Neural crest cell (in vitro differentiated cells): Measurements from ENCODE around the gene NTM. TPM values are rescaled to one million over a fixed set of nuclear protein-coding genes. Genes with fewer than 3 reads are reported as not detected.

ENCODE experiments used
- DNase-seq: peaks from one replicate; pipeline ENCODE4 v3.0.0; 2021; ENCODE audit warnings: low read depth, mixed read lengths, low spot score
- H3K27ac Mint-ChIP-seq: one replicate; pipeline ENCODE4 v1.8.0; 2021; ENCODE audit warnings: mild to moderate bottlenecking, mixed read lengths; ENCODE audit not compliant: unreplicated experiment
- H3K27me3 Mint-ChIP-seq: 2 replicates; pipeline ENCODE4 v1.8.0; 2021; ENCODE audit warnings: low read depth, mild to moderate bottlenecking, mixed read lengths
- H3K36me3 Mint-ChIP-seq: 2 replicates; pipeline ENCODE4 v1.8.0; 2021; ENCODE audit warnings: low read depth, mild to moderate bottlenecking, mixed read lengths
- H3K4me1 Mint-ChIP-seq: 2 replicates; pipeline ENCODE4 v1.8.0; 2021; ENCODE audit warnings: mixed read lengths
- H3K4me3 Mint-ChIP-seq: one replicate; pipeline ENCODE4 v1.8.0; 2021; ENCODE audit warnings: mild to moderate bottlenecking, mixed read lengths
- H3K9me3 Mint-ChIP-seq: 2 replicates; pipeline ENCODE4 v1.8.0; 2021; ENCODE audit warnings: mixed read lengths
- total RNA-seq: library from RNA; stranded (reverse); gene quantifications from 2 replicates; pipeline ENCODE4 v1.2.1, GENCODE V29; 2021
- TF ChIP-seq, protein P1 (sequence below): fragments of 200-600 bp; sonication (generic); conservative IDR thresholded peaks from 2 replicates; pipeline ENCODE4 v1.5.0; 2021; ENCODE audit warnings: antibody characterized with exemption, mild to moderate bottlenecking

The NTM gene
- total RNA-seq, 1 donor from 2014 or later, result 11.3 TPM

GRCh38 chr11:132043714-132044113 is 673.3 kb downstream of the NTM start:
- H3K27me3 Mint-ChIP-seq, result no peaks in the 10 kb centered on the region
- peaks cover 54% of the 10 kb centered on the region for H3K4me1 Mint-ChIP-seq
- TF ChIP-seq, protein P1, sequence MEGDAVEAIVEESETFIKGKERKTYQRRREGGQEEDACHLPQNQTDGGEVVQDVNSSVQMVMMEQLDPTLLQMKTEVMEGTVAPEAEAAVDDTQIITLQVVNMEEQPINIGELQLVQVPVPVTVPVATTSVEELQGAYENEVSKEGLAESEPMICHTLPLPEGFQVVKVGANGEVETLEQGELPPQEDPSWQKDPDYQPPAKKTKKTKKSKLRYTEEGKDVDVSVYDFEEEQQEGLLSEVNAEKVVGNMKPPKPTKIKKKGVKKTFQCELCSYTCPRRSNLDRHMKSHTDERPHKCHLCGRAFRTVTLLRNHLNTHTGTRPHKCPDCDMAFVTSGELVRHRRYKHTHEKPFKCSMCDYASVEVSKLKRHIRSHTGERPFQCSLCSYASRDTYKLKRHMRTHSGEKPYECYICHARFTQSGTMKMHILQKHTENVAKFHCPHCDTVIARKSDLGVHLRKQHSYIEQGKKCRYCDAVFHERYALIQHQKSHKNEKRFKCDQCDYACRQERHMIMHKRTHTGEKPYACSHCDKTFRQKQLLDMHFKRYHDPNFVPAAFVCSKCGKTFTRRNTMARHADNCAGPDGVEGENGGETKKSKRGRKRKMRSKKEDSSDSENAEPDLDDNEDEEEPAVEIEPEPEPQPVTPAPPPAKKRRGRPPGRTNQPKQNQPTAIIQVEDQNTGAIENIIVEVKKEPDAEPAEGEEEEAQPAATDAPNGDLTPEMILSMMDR, result no peak
- no peaks in the 10 kb centered on the region for H3K9me3 Mint-ChIP-seq
- no peaks in the 10 kb centered on the region for H3K36me3 Mint-ChIP-seq
- no peak overlapping the region for H3K4me3 Mint-ChIP-seq
- no peak overlapping the region for H3K27ac Mint-ChIP-seq
- DNase-seq, result no peak

DNA sequence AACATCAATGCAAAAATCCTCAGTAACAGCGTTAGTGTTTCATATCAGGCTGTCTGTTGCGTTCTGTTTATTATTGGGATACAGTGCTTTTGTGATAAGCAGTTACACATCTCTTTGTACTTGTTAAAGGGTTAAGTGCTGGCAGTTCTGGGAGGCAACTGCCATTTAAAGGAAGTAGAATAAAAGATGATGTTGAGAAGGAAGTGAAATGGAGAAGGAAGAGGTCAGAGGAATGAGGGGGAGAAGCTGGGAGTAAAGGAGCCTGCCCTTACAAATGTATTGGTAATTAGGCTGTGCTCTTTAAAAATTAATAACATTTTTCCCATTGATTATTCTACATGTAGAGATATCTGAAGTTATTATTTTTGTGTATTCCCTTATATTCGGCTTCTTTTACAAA is 674.7 kb downstream of the NTM start:
- Mint-ChIP-seq H3K36me3 (no peaks in the 10 kb centered on the region), H3K9me3 (no peaks in the 10 kb centered on the region), H3K27ac (no peak overlapping the region), H3K4me3 (no peak overlapping the region), H3K4me1 (peaks cover 57% of the 10 kb centered on the region), H3K27me3 (no peaks in the 10 kb centered on the region)
- no peak for DNase-seq
- TF ChIP-seq, protein P1, result no peak

DNA sequence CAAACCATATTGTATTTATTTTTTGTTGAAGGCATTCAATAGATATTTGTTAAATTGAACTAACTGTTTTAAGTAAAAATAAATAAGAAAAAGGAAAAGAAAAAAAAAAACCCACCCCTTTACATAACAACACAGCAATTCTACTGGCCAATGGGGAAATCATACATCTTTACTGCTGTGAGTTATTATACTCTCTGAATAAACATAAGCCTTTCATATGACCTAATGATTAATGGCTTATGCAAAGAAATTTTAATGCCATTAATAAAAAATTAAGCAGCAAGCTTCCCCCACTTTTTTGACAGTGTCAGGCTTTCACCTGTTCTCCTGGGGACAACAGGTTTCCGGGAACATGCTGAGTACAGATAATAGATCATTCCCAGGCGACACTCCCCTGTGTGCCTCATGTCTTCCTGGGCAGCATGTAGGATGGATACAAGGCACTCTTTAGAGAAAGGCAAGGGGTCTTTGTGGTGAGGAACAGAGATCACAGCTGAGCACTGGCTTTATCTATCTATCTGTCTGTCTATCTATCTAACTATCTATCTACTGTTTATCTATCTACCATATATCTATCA is 676.0 kb downstream of the NTM start:
- Mint-ChIP-seq H3K36me3 (no peaks in the 10 kb centered on the region), H3K27me3 (no peaks in the 10 kb centered on the region), H3K4me1 (peaks cover 58% of the 10 kb centered on the region), H3K4me3 (no peak overlapping the region), H3K27ac (no peak overlapping the region), H3K9me3 (no peaks in the 10 kb centered on the region)
- TF ChIP-seq, protein P1, result no peak
- DNase-seq, result no peak

- TF ChIP-seq, protein P1, result no peak
- H3K27ac Mint-ChIP-seq, result no peak overlapping the region
- peaks cover 51% of the 10 kb centered on the region for H3K4me1 Mint-ChIP-seq
- no peaks in the 10 kb centered on the region for H3K27me3 Mint-ChIP-seq
- no peaks in the 10 kb centered on the region for H3K9me3 Mint-ChIP-seq
- DNase-seq, result no peak
- H3K4me3 Mint-ChIP-seq, result no peak overlapping the region
- H3K36me3 Mint-ChIP-seq, result no peaks in the 10 kb centered on the region
Measured at GRCh38 chr11:132047167-132047566, 676.8 kb downstream of the NTM start.

DNA sequence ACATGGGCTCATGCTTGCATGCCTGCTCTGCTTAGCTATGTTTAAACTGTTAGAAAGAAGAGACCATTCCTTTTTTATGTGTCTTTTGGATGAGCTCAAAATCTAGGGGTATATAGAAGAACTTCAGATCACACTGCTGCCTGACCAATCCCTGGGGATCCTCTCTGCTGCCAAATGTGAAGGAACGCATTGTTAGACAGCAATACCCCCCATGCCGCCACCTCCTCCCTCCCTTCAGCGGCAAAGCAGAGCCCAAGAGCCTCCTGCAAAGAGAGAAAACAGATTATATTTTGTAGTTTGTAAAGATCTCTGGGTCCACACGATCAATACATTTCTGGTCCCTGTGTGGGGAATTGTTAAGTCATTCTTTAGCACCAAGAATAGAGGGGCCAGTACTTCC is 677.6 kb downstream of the NTM start:
- DNase-seq, result no peak
- Mint-ChIP-seq H3K36me3 (no peaks in the 10 kb centered on the region), H3K27ac (peak overlapping the region; percentile 63), H3K9me3 (no peaks in the 10 kb centered on the region), H3K27me3 (no peaks in the 10 kb centered on the region), H3K4me3 (peak overlapping the region; percentile 20), H3K4me1 (peaks cover 43% of the 10 kb centered on the region)
- TF ChIP-seq, protein P1, result no peak
